SU-DHL-6 (cell line): ENCODE measurements around the gene SLC25A42.

Source experiments
- H2AFZ ChIP-seq: fragments of 200-600 bp; sonication (generic); 2 replicates; pipeline ENCODE4 v1.6.1; 2014; ENCODE audit warnings: low read depth, mild to moderate bottlenecking, moderate library complexity, mixed read lengths, antibody characterized with exemption, low read length; ENCODE audit not compliant: severe bottlenecking
- H3F3A ChIP-seq: fragments of 200-600 bp; shearing (Covaris generic); 2 replicates; pipeline ENCODE4 v1.6.0; 2016; ENCODE audit warnings: antibody characterized with exemption, mild to moderate bottlenecking; ENCODE audit not compliant: insufficient read depth
- H3K27ac ChIP-seq: fragments of 200-600 bp; sonication (generic); 2 replicates; pipeline ENCODE4 v1.5.1; 2016; ENCODE audit warnings: low read depth, mild to moderate bottlenecking, low read length, moderate library complexity, mixed read lengths
- H3K27me3 ChIP-seq: fragments of 200-600 bp; sonication (generic), shearing (Covaris generic); 2 replicates; pipeline ENCODE4 v1.6.0; 2014; ENCODE audit warnings: mild to moderate bottlenecking, low read length
- H3K36me3 ChIP-seq: fragments of 200-600 bp; sonication (generic); 2 replicates; pipeline ENCODE4 v1.6.1; 2014; ENCODE audit warnings: mild to moderate bottlenecking, low read length, mixed read lengths
- H3K4me2 ChIP-seq: fragments of 300-600, 200-600 bp; shearing (Covaris generic), sonication (generic); 2 replicates; pipeline ENCODE4 v1.6.0; 2014; ENCODE audit warnings: low read length, low read depth, mild to moderate bottlenecking; ENCODE audit not compliant: poor library complexity, severe bottlenecking
- H3K4me3 ChIP-seq: fragments of 200-600 bp; sonication (generic); 2 replicates; pipeline ENCODE4 v1.5.1; 2014; ENCODE audit warnings: antibody characterized with exemption, low read length, mild to moderate bottlenecking, mixed read lengths; ENCODE audit not compliant: insufficient read depth, poor library complexity, severe bottlenecking
- H3K79me2 ChIP-seq: fragments of 200-600 bp; sonication (generic); 2 replicates; pipeline ENCODE4 v1.6.1; 2014; ENCODE audit warnings: mild to moderate bottlenecking, low read length, moderate library complexity; ENCODE audit not compliant: insufficient read depth
- H3K9ac ChIP-seq: fragments of 200-600 bp; sonication (generic); 2 replicates; pipeline ENCODE4 v1.7.0; 2014; ENCODE audit warnings: mild to moderate bottlenecking, low read length
- H3K9me2 ChIP-seq: fragments of 200-600 bp; sonication (generic); replicated peaks from 2 replicates; pipeline ENCODE4 v1.6.1; 2014; ENCODE audit warnings: low read length; ENCODE audit not compliant: insufficient read depth
- H3K9me3 ChIP-seq: fragments of 200-600 bp; sonication (generic); 2 replicates; pipeline ENCODE4 v1.6.1; 2014; ENCODE audit warnings: low read length, mixed read lengths; ENCODE audit not compliant: insufficient read depth
- H4K20me1 ChIP-seq: fragments of 200-600 bp; sonication (generic); 2 replicates; pipeline ENCODE4 v1.6.1; 2014; ENCODE audit warnings: low read depth, mild to moderate bottlenecking, antibody characterized with exemption, low read length, moderate library complexity, mixed read lengths
- CTCF ChIP-seq: fragments of 200-600 bp; sonication (generic); IDR thresholded peaks from one replicate; pipeline ENCODE4 v1.5.1; 2017; ENCODE audit warnings: antibody characterized with exemption, mild to moderate bottlenecking, low read length, moderate library complexity; ENCODE audit not compliant: insufficient read depth, poor library complexity, severe bottlenecking
- EZH2phosphoT487 ChIP-seq: fragments of 200-600 bp; sonication (generic), shearing (Covaris generic); conservative IDR thresholded peaks from 2 replicates; pipeline ENCODE4 v1.6.1; 2018; ENCODE audit warnings: mild to moderate bottlenecking, antibody characterized with exemption, low read length, moderate library complexity, mixed read lengths

The SLC25A42 gene

DNA sequence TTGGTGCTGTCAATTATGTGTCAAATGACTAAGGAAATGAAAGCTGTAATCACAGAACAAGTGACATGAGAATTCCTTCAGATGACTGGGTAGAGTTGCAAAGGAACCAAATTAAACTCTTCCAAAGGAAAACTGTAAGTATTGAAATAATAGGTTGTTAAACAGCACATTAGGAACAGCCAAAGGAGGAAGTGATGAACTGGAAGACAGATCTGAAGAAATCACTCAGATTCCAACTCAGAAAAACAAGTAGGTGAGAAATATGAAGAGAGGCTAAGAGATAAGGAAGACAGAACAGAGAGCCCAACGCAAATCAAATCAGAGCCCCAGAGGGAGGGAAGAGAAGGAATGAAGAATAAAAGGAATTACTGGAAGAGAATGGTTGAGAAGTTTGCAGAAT, 59.1 kb downstream of the SLC25A42 start:
- Histone ChIP-seq H3K9me3 (no peaks in the 10 kb centered on the region), H3K4me3 (no peak overlapping the region), H3F3A (peaks cover 10% of the 10 kb centered on the region; the same call in 1 of the 2 replicates), H2AFZ (no peak overlapping the region), H3K9me2 (no peaks in the 10 kb centered on the region), H3K9ac (no peak overlapping the region), H4K20me1 (no peaks in the 10 kb centered on the region), H3K79me2 (no peaks in the 10 kb centered on the region), H3K27ac (no peak overlapping the region), H3K27me3 (no peaks in the 10 kb centered on the region), H3K4me2 (no peak overlapping the region), H3K36me3 (peaks cover 9% of the 10 kb centered on the region)
- TF ChIP-seq EZH2phosphoT487 (no peak), CTCF (no peak)

- Histone ChIP-seq H3K4me3 (no peak overlapping the region), H3K79me2 (no peaks in the 10 kb centered on the region), H3K27me3 (no peaks in the 10 kb centered on the region), H2AFZ (no peak overlapping the region), H4K20me1 (no peaks in the 10 kb centered on the region), H3K36me3 (peaks cover 9% of the 10 kb centered on the region), H3K9me3 (no peaks in the 10 kb centered on the region), H3K9me2 (no peaks in the 10 kb centered on the region), H3K9ac (no peak overlapping the region), H3F3A (peaks cover 10% of the 10 kb centered on the region; the same call in 1 of the 2 replicates), H3K4me2 (no peak overlapping the region), H3K27ac (no peak overlapping the region)
- TF ChIP-seq CTCF (no peak), EZH2phosphoT487 (no peak)
Observed at GRCh38 chr19:19123386-19123785, 59.6 kb downstream of the SLC25A42 start.

DNA sequence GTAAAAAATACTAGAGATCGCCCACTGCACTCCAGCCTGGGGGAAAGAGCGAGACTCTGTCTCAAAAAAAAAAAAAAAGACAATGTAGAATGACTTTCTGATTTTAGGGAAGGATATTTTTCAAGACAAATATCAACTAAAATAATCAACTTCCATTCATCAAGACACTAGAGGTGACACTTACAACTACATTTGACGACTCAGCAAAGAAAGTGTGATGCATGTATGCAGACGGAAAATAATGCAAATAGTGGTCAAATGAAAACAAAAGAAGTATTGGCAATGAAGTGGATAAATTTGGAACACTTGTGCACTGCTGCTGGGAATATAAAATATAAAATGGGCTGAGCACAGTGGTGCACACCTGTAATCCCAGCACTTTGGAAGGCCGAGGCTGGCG, 62.3 kb downstream of the SLC25A42 start:
- H3K4me3 ChIP-seq, result no peak overlapping the region
- no peak overlapping the region for H3K9ac ChIP-seq
- no peak overlapping the region for H3K4me2 ChIP-seq
- H3K36me3 ChIP-seq, result peaks cover 9% of the 10 kb centered on the region
- no peak overlapping the region for H3K27ac ChIP-seq
- H3K79me2 ChIP-seq, result no peaks in the 10 kb centered on the region
- H2AFZ ChIP-seq, result no peak overlapping the region
- H3K27me3 ChIP-seq, result no peaks in the 10 kb centered on the region
- no peak for TF ChIP-seq EZH2phosphoT487
- H4K20me1 ChIP-seq, result no peaks in the 10 kb centered on the region
- H3K9me2 ChIP-seq, result no peaks in the 10 kb centered on the region
- H3K9me3 ChIP-seq, result no peaks in the 10 kb centered on the region
- peaks cover 10% of the 10 kb centered on the region; the same call in 1 of the 2 replicates for H3F3A ChIP-seq

GRCh38 chr19:19131989-19132388, 68.2 kb downstream of the SLC25A42 start:
- no peak overlapping the region for H3K9ac ChIP-seq
- no peaks in the 10 kb centered on the region for H3K27me3 ChIP-seq
- no peak overlapping the region for H3K4me2 ChIP-seq
- 0 out of 2 replicates have a peak, but pooled peaks cover 4% of the 10 kb centered on the region for H3K36me3 ChIP-seq
- H3K79me2 ChIP-seq, result no peaks in the 10 kb centered on the region; the same call in 1 of the 2 replicates
- H4K20me1 ChIP-seq, result no peaks in the 10 kb centered on the region
- H2AFZ ChIP-seq, result no peak overlapping the region
- peaks cover 5% of the 10 kb centered on the region; the same call in 1 of the 2 replicates for H3F3A ChIP-seq
- H3K9me2 ChIP-seq, result no peaks in the 10 kb centered on the region
- H3K27ac ChIP-seq, result no peak overlapping the region
- TF ChIP-seq CTCF, result no peak
- no peak for TF ChIP-seq EZH2phosphoT487
- H3K9me3 ChIP-seq, result peaks cover 8% of the 10 kb centered on the region
- H3K4me3 ChIP-seq, result no peak overlapping the region
